Measurements from ENCODE around the gene RIMBP2. TPM values are rescaled to one million over a fixed set of nuclear protein-coding genes. Genes with fewer than 3 reads are reported as not detected.

RIMBP2 gene
- total RNA-seq, 1 donor from 2014 or later: 0.99 TPM

- H4K20me1 ChIP-seq (ENCODE audit: low read depth): no peaks in the 10 kb centered on the region
- Mint-ChIP-seq H3K9me3 (peaks cover 4% of the 10 kb centered on the region), H3K4me3 (no peak overlapping the region), H3K36me3 (no peaks in the 10 kb centered on the region), H3K4me1 (peaks cover 20% of the 10 kb centered on the region), H3K27ac (no peak overlapping the region), H3K27me3 (ENCODE audit: insufficient read depth, low read depth) (peaks cover 8% of the 10 kb centered on the region)
- no peak for TF ChIP-seq EZH2 (IDR thresholded peaks at IDR 0.05)
- no peak for TF ChIP-seq EZH2phosphoT487 (IDR thresholded peaks at IDR 0.05)
- TF ChIP-seq, protein P1, sequence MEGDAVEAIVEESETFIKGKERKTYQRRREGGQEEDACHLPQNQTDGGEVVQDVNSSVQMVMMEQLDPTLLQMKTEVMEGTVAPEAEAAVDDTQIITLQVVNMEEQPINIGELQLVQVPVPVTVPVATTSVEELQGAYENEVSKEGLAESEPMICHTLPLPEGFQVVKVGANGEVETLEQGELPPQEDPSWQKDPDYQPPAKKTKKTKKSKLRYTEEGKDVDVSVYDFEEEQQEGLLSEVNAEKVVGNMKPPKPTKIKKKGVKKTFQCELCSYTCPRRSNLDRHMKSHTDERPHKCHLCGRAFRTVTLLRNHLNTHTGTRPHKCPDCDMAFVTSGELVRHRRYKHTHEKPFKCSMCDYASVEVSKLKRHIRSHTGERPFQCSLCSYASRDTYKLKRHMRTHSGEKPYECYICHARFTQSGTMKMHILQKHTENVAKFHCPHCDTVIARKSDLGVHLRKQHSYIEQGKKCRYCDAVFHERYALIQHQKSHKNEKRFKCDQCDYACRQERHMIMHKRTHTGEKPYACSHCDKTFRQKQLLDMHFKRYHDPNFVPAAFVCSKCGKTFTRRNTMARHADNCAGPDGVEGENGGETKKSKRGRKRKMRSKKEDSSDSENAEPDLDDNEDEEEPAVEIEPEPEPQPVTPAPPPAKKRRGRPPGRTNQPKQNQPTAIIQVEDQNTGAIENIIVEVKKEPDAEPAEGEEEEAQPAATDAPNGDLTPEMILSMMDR (IDR thresholded peaks at IDR 0.05): no peak
- H3K4me1 ChIP-seq: peaks cover 18% of the 10 kb centered on the region
- no peak overlapping the region for H3K9ac ChIP-seq
- H3K27me3 ChIP-seq: no peaks in the 10 kb centered on the region
- H3K36me3 ChIP-seq: no peaks in the 10 kb centered on the region
- H3K79me2 ChIP-seq (ENCODE audit: low read depth): no peaks in the 10 kb centered on the region
- DNase-seq (ENCODE audit: low spot score): no peak
- H3K27ac ChIP-seq: no peak overlapping the region
- H2AFZ ChIP-seq (replicated peaks): no peak overlapping the region
- H3F3A ChIP-seq (ENCODE audit: low read depth): peaks cover 15% of the 10 kb centered on the region
- no peak overlapping the region for H3K4me2 ChIP-seq
- no peak overlapping the region for H3K4me3 ChIP-seq
- no peaks in the 10 kb centered on the region for H3K9me3 ChIP-seq (ENCODE audit: low read depth)
Observed at GRCh38 chr12:130501821-130502220, 214.3 kb downstream of the RIMBP2 start.

GRCh38 chr12:130500835-130501330, 215.2 kb downstream of the RIMBP2 start:
- no peaks in the 10 kb centered on the region for H3K36me3 Mint-ChIP-seq
- H2AFZ ChIP-seq (replicated peaks): no peak overlapping the region
- peaks cover 18% of the 10 kb centered on the region for H3K4me1 ChIP-seq
- peaks cover 15% of the 10 kb centered on the region for H3F3A ChIP-seq (ENCODE audit: low read depth)
- TF ChIP-seq EZH2 (IDR thresholded peaks at IDR 0.05): no peak
- TF ChIP-seq EZH2phosphoT487 (IDR thresholded peaks at IDR 0.05): no peak
- TF ChIP-seq, protein P1 (IDR thresholded peaks at IDR 0.05): no peak
- no peak overlapping the region for H3K27ac ChIP-seq
- no peak overlapping the region for H3K4me3 ChIP-seq
- DNase-seq (ENCODE audit: low spot score): no peak
- H3K27me3 Mint-ChIP-seq (ENCODE audit: insufficient read depth, low read depth): peaks cover 7% of the 10 kb centered on the region
- H3K9me3 Mint-ChIP-seq: peaks cover 4% of the 10 kb centered on the region
- no peaks in the 10 kb centered on the region for H4K20me1 ChIP-seq (ENCODE audit: low read depth)
- no peak overlapping the region for H3K4me3 Mint-ChIP-seq
- no peaks in the 10 kb centered on the region for H3K9me3 ChIP-seq (ENCODE audit: low read depth)
- peak overlapping the region; percentile 46 for H3K27ac Mint-ChIP-seq
- no peaks in the 10 kb centered on the region for H3K36me3 ChIP-seq
- H3K79me2 ChIP-seq (ENCODE audit: low read depth): no peaks in the 10 kb centered on the region
- peaks cover 20% of the 10 kb centered on the region for H3K4me1 Mint-ChIP-seq
- no peak overlapping the region for H3K4me2 ChIP-seq
- H3K9ac ChIP-seq: no peak overlapping the region
- no peaks in the 10 kb centered on the region for H3K27me3 ChIP-seq

GRCh38 chr12:130499474-130499873, 216.6 kb downstream of the RIMBP2 start:
- Histone ChIP-seq H3F3A (ENCODE audit: low read depth) (peaks cover 9% of the 10 kb centered on the region), H3K9ac (no peak overlapping the region), H2AFZ (replicated peaks) (no peak overlapping the region), H3K27me3 (no peaks in the 10 kb centered on the region), H3K27ac (no peak overlapping the region), H3K9me3 (ENCODE audit: low read depth) (no peaks in the 10 kb centered on the region), H3K4me1 (peaks cover 11% of the 10 kb centered on the region), H4K20me1 (ENCODE audit: low read depth) (no peaks in the 10 kb centered on the region), H3K4me3 (no peak overlapping the region), H3K79me2 (ENCODE audit: low read depth) (no peaks in the 10 kb centered on the region), H3K4me2 (no peak overlapping the region), H3K36me3 (no peaks in the 10 kb centered on the region)
- no peak overlapping the region for H3K27ac Mint-ChIP-seq
- DNase-seq (ENCODE audit: low spot score): no peak
- peaks cover 7% of the 10 kb centered on the region for H3K27me3 Mint-ChIP-seq (ENCODE audit: insufficient read depth, low read depth)
- peaks cover 4% of the 10 kb centered on the region for H3K9me3 Mint-ChIP-seq
- peaks cover 16% of the 10 kb centered on the region for H3K4me1 Mint-ChIP-seq
- TF ChIP-seq EZH2 (IDR thresholded peaks at IDR 0.05): no peak
- TF ChIP-seq EZH2phosphoT487 (IDR thresholded peaks at IDR 0.05): no peak
- TF ChIP-seq, protein P1 (IDR thresholded peaks at IDR 0.05): no peak
- H3K36me3 Mint-ChIP-seq: no peaks in the 10 kb centered on the region
- no peak overlapping the region for H3K4me3 Mint-ChIP-seq
